Pancreas (tissue), 10 donors: ENCODE data around the gene ETF1. TPM values are rescaled to one million over a fixed set of nuclear protein-coding genes. Genes with fewer than 3 reads are reported as not detected.

Experiments used
- ATAC-seq, 4 donors: fragments of 200-7000 bp; cut with Tn5 transposase; one replicate each; pipeline versions ENCODE4 v1.8.0 to v1.9.1; 2020; ENCODE audit warnings: mild to moderate bottlenecking in 4 of 4, moderate library complexity in 4 of 4
- DNase-seq, 6 donors: peaks; one replicate each; pipeline ENCODE4 v3.0.0-alpha.2; 2020
- FAIRE-seq: peaks from 2 replicates; lab custom pipeline; 2012; peaks lifted over from hg19 to GRCh38; lab: Jason Lieb, UNC
- H3K27ac ChIP-seq, 4 donors: fragments of 200-600 bp; sonication (generic); 1 replicate in 3 of 4; 2 replicates in 1 of 4; pipeline versions ENCODE4 v1.5.0 to v1.8.0; 2020
- H3K27me3 ChIP-seq, 4 donors: fragments of 200-600 bp; one replicate each; pipeline ENCODE4 v1.8.0; 2021
- H3K36me3 ChIP-seq, 3 donors: fragments of 200-600 bp; sonication (generic) in 1 of 3; one replicate each; pipeline versions ENCODE4 v1.5.0 to v1.8.0; 2020 to 2021
- H3K4me1 ChIP-seq, 3 donors: fragments of 200-600 bp; one replicate each; pipeline ENCODE4 v1.8.0; 2021
- H3K4me3 ChIP-seq, 4 donors: fragments of 200-600 bp; sonication (generic) in 2 of 4; one replicate each; pipeline versions ENCODE4 v1.5.0 to v1.8.0; 2020 to 2021
- H3K9me3 ChIP-seq, 4 donors: fragments of 200-600 bp; one replicate each; pipeline ENCODE4 v1.8.0; 2021
- WGBS, 2 donors: extraction: QIAGEN DNeasy Blood & Tissue Kit; methylation state at CpG; one replicate each; pipeline ENCODE4 v1.1.7; 2013; 5-methylcytosine and 5-hydroxymethylcytosine counted together
- intact Hi-C, 3 donors: fragments of 100-400 bp; cut with DNase I; formaldehyde crosslinking; loops; one replicate each; pipeline versions ENCODE4 v1.11.1 to v1.14.2; 2022
- polyA plus RNA-seq, 2 donors: library from polyadenylated mRNA; stranded (reverse); fragments of 200-250 nt; gene quantifications; one replicate each; pipeline ENCODE4 v1.2.3, GENCODE V29; 2013
- total RNA-seq, 6 donors: library from RNA; stranded (reverse); fragmentation: NEBNext Ultra II Directional in 4 of 6; extraction: Animal tissue kit (Norgen Biotek cat#: 25700) in 4 of 6; gene quantifications; one replicate each; pipeline versions ENCODE4 v1.2.1 to v1.2.4, GENCODE V29; 2021 to 2023
- TF ChIP-seq, protein P1 (sequence below), 4 donors: fragments of 200-600 bp; sonication (generic) in 3 of 4; IDR thresholded peaks; one replicate each; pipeline versions ENCODE4 v1.5.0 to v1.8.0; 2021; ENCODE audit warnings: antibody characterized with exemption in 4 of 4
- donor health status: healthy with polysubstance abuse.
- donor health status: DM: no; HTN: no; CAD: no; lungs with moderate emphysema.
- donor health status: DM: no; HTN: no; CAD: no.
- donor health status: control.
- donor health status: control.
- donor health status: Bipolar disorder and iron deficiency.
- donor health status: DM: yes; HTN: yes; CAD: no.
- donor health status: DM: no; HTN: no; CAD: no.
- donor health status: DM: no; HTN: no; CAD: no.
- donor health status: DM: yes; HTN: yes; CAD: no.

Gene ETF1
- total and polyA plus RNA-seq, 8 donors: 14.7 to 54.0 (median 33.8) TPM

DNA sequence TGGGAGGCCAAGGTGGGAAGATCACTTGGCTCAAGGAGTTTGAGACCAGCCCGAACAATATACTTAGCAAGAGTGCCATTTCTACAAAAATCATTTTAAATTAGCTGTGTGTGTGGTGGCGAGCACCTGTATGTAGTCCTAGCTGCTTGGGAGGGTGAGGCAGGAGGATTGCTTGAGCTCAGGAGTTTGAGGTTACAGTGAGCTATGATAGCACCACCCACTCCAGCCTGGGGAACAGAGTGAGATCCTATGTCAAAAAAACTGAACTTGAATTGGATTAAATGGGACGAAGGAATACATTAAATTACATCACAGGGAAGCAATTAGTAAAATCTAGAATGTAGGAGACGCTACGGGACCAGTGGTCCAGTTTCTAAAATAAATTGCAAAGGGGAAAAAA is 6.4 kb upstream of the ETF1 start:
- Histone ChIP-seq H3K36me3 (peaks cover 0 to 1% (median 0%) of the 10 kb centered on the region in 3 donors), H3K27ac (no peak overlapping the region), H3K9me3 (no peaks in the 10 kb centered on the region), H3K27me3 (no peaks in the 10 kb centered on the region), H3K4me1 (peaks cover 4 to 18% (median 11%) of the 10 kb centered on the region in 3 donors), H3K4me3 (no peak overlapping the region)
- TF ChIP-seq, protein P1, sequence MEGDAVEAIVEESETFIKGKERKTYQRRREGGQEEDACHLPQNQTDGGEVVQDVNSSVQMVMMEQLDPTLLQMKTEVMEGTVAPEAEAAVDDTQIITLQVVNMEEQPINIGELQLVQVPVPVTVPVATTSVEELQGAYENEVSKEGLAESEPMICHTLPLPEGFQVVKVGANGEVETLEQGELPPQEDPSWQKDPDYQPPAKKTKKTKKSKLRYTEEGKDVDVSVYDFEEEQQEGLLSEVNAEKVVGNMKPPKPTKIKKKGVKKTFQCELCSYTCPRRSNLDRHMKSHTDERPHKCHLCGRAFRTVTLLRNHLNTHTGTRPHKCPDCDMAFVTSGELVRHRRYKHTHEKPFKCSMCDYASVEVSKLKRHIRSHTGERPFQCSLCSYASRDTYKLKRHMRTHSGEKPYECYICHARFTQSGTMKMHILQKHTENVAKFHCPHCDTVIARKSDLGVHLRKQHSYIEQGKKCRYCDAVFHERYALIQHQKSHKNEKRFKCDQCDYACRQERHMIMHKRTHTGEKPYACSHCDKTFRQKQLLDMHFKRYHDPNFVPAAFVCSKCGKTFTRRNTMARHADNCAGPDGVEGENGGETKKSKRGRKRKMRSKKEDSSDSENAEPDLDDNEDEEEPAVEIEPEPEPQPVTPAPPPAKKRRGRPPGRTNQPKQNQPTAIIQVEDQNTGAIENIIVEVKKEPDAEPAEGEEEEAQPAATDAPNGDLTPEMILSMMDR (IDR thresholded peaks at IDR 0.05): no peak
- FAIRE-seq (no peak), ATAC-seq (no peak), DNase-seq (no peak)
- intact Hi-C loops: no loop called here
- 91 to 97% methylated on average over 5 of the region's 5 CpGs for WGBS, 2 donors

DNA sequence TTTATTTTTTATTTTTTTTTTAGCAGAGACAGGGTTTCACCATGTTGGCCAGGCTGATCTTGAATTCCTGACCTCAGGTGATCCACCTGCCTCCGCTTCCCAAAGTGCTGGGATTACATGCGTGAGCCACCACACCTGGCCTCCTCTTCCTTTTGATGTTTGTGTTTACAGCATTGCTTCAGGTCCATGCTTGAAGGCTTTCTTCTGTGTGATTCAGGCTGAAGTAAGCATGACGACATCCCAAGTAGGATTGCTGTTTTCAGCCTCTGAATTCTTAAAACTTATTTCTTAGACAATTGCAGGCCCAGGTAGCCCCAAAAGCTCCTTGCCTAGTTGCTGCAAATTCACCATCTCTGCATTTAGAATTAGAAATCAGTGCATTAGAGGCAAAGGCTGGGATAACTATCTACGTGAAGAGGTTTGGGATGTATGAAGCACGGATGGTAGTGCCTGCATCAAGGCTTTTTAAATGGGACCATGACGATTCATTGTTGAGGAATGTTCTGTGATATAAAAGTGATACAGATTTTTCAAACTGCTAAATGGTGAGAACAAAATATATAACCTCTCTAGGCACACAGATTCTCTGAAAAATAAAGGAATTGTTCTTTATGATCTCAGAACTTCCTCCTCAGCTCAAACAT is 3.0 kb upstream of the ETF1 start:
- WGBS, 2 donors: 62 to 70% methylated on average over 6 of the region's 6 CpGs
- H3K27me3 ChIP-seq: no peaks in the 10 kb centered on the region
- no peaks in the 10 kb centered on the region for H3K36me3 ChIP-seq
- intact Hi-C loops: no loop called here
- no peak for FAIRE-seq
- no peak overlapping the region for H3K27ac ChIP-seq
- no peak overlapping the region for H3K4me3 ChIP-seq
- TF ChIP-seq, protein P1 (IDR thresholded peaks at IDR 0.05): no peak
- no peaks in the 10 kb centered on the region for H3K9me3 ChIP-seq
- no peak for ATAC-seq
- H3K4me1 ChIP-seq: peaks cover 9 to 25% (median 18%) of the 10 kb centered on the region in 3 donors
- no peak for DNase-seq

DNA sequence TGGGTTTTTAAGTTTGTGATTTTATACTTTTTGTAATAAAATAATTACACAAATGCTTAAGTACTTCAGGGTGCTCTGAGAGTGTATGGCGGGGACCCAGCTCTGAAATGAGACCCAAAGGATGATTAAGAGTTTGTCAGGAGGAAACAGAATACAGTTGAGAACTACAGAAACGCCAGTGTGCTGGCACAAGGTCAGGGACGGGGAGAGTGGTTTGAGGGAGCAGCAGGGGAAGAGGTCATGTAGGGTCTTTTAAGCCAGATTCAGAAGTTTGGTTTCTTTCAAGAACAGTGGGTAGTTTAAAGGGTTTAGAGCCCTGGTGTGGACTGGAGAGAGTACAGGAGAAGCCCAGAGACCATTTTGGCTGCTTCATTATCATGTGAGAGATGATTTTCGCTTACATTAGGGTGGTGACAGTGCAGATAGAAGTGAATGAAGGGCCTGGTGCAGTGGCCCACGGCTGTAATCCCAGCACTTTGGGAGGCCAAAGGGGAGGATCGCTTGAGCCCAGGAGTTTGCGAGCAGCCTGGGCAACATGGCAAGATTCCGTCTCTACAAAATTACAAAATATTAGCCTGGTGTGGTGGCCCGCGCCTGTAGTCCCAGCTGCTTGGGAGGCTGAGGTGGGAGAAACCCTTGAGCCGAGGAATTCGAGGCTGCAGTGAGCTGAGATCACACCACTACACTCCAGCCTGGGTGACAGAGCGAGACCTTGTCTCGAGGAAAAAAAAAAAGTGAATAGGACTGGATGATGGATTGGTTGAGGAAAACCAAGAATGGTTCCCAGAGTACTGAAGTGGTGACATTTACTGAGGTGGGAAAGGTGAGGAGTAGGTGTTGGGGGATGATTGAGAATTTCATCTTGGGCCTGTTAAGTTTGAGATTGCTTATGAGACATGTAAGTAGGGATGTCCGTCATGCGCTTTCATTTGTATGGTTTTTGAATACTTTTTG is 1.4 kb upstream of the ETF1 start:
- DNase-seq (peak in 3 of 6 donors; percentile 26 to 42 (median 38)), FAIRE-seq (no peak), ATAC-seq (no peak)
- Histone ChIP-seq H3K27me3 (no peaks in the 10 kb centered on the region), H3K9me3 (no peaks in the 10 kb centered on the region), H3K36me3 (no peaks in the 10 kb centered on the region), H3K4me1 (peaks cover 20 to 34% (median 31%) of the 10 kb centered on the region in 3 donors), H3K4me3 (peak overlapping the region; percentile 61 to 99 (median 87)), H3K27ac (peak overlapping the region; percentile 96 to 99 (median 98))
- WGBS, 2 donors: 26 to 35% methylated on average over 16 of the region's 16 CpGs
- intact Hi-C loops: no loop called here
- TF ChIP-seq, protein P1 (IDR thresholded peaks at IDR 0.05): no peak

DNA sequence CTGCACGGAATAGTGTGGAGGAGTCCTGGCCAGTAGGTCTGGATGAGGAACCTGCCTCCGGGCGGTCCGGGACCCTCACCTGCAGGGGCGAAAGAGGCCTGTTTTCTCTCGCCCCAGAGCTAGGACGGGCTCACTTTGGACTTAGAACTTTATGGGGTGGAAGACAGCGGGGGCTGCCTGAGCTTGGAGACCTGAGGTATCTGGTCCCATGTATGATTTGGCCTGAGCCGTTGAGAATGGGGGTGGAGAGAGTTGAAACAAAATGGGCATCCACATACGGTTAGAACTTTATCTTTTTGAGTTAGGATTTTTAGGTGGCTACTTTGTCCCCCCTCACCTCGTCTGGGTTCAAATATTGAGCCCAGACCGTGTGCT is 681 bp upstream of the ETF1 start:
- TF ChIP-seq, protein P1 (IDR thresholded peaks at IDR 0.05): no peak
- H3K4me1 ChIP-seq: peaks cover 20 to 41% (median 31%) of the 10 kb centered on the region in 3 donors
- no peaks in the 10 kb centered on the region for H3K27me3 ChIP-seq
- no peak for DNase-seq
- FAIRE-seq: no peak
- ATAC-seq: peak; percentile 55 to 76 (median 64)
- no peaks in the 10 kb centered on the region for H3K36me3 ChIP-seq
- H3K9me3 ChIP-seq: no peaks in the 10 kb centered on the region
- WGBS, 2 donors: 0% methylated on average over 12 of the region's 12 CpGs
- H3K27ac ChIP-seq: peak overlapping the region; percentile 96 to 99 (median 98)
- peak overlapping the region; percentile 61 to 99 (median 87) for H3K4me3 ChIP-seq
- intact Hi-C loops: no loop called here
